Measurements from ENCODE around the gene WDR70. TPM values are rescaled to one million over a fixed set of nuclear protein-coding genes. Genes with fewer than 3 reads are reported as not detected.
"Not testable (repeated sequence)": the region's sequence is repeated elsewhere in the genome, so short reads cannot be mapped to it uniquely, and the experiment has no call there.

Gene WDR70
- total RNA-seq, 1 donor from 2014 or later: 27.7 TPM

DNA sequence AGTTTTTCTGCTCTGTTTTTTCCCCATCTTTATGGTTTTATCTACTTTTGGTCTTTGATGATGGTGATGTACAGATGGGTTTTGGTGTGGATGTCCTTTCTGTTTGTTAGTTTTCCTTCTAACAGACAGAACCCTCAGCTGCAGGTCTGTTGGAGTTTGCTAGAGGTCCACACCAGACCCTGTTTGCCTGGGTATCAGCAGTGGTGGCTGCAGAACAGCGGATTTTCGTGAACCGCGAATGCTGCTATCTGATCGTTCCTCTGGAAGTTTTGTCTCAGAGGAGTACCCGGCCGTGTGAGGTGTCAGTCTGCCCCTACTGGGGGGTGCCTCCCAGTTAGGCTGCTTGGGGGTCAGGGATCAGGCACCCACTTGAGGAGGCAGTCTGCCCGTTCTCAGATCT is 300.2 kb downstream of the WDR70 start:
- DNase-seq (ENCODE audit: low read depth in 2 of 2): not testable (repeated sequence)

DNA sequence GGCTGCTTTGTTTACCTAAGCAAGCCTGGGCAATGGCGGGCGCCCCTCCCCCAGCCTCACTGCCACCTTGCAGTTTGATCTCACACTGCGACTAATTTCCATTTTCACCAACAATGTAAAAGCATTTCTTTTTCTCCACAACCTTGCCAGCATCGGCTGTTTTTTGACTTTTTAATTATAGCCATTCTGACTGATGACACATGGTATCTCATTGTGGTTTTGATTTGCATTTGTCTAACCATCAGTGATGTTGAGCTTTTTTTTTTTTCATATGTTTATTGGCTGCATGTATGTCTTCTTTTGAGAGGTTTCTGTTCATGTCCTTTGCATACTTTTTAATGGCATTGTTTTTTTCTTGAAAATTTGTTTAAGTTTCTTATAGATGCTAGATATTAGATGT is 300.8 kb downstream of the WDR70 start:
- DNase-seq (ENCODE audit: low read depth in 2 of 2): not testable (repeated sequence)

- no peak for DNase-seq (ENCODE audit: low read depth in 2 of 2)
These were observed 304.0 kb downstream of the WDR70 start for GRCh38 chr5:37683072-37683471.

- no peak for DNase-seq (ENCODE audit: low read depth in 2 of 2)
These were observed 306.1 kb downstream of the WDR70 start for GRCh38 chr5:37685211-37685610.

DNA sequence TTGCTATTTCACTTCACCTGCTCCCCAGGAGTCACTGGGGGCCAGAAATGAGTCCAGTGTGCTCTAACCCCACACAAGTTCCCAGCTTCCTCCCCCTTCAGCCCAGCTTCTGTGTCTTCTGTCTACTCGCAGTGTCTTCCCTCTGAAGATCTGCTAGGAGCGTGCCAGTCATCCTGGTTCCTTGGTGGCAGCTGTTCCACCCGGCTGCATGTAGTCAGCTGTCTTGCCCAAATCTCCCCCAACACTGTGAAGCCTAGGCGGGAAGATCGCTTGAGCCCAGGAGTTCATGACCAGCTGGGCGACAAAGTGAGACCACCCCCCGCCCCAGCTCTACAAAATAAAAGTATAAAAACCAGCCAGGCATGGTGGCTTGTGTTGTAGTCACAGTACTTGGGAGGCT is 306.7 kb downstream of the WDR70 start:
- DNase-seq (ENCODE audit: low read depth in 2 of 2): no peak

GRCh38 chr5:37688925-37689324 is 309.8 kb downstream of the WDR70 start:
- not testable (repeated sequence) for DNase-seq (ENCODE audit: low read depth in 2 of 2)

GRCh38 chr5:37694333-37694732 is 315.2 kb downstream of the WDR70 start:
- not testable (repeated sequence) for DNase-seq (ENCODE audit: low read depth in 2 of 2)

GRCh38 chr5:37694867-37695266 is 315.7 kb downstream of the WDR70 start:
- no peak for DNase-seq (ENCODE audit: low read depth in 2 of 2)

- DNase-seq (ENCODE audit: low read depth in 2 of 2): no peak
These were observed 316.5 kb downstream of the WDR70 start for GRCh38 chr5:37695647-37696046.

DNA sequence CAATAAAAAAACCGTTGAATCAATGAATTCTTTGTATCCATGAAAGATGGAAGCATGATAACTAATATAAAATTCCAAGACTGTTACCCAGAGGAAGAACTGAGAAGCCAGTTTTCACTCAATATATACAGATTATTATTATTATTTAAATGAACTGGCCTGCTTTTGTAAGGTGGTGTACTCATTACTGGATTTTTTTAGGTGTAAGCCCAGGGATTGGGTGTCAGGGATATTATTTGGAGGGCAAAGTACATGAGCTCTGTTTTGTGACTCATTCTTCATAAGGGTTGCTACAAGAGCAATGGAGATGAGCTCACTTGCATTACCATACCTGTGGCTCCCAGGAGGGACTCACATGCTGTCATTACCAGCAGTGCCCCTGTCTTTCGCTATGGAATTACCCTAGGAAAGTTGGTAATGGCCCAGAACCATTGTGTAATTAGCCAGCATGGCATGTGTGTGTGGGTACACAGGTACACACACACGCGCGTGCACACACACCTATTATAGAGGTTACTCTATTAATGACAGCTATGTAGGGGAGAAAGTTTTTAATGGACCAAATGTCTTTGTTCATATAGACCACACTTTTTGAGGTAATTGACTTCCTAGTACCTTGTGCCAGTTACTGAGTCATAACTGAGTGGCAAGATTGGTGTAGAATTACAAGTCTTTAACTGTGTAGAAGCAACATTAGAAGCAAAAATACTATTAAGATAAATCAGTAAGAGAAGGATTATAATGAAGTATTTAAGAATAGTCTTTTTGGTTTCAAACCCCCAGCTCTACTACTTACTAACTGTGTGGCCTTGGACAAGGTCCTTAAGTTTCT is 317.3 kb downstream of the WDR70 start:
- DNase-seq (ENCODE audit: low read depth in 2 of 2): peak in 1 of 2 donors; percentile 44

- DNase-seq (ENCODE audit: low read depth in 2 of 2): no peak
These were observed 322.8 kb downstream of the WDR70 start for GRCh38 chr5:37701868-37702267.

- DNase-seq (ENCODE audit: low read depth in 2 of 2): peak; percentile 23 to 81
These were observed 324.7 kb downstream of the WDR70 start for GRCh38 chr5:37703841-37704241.

DNA sequence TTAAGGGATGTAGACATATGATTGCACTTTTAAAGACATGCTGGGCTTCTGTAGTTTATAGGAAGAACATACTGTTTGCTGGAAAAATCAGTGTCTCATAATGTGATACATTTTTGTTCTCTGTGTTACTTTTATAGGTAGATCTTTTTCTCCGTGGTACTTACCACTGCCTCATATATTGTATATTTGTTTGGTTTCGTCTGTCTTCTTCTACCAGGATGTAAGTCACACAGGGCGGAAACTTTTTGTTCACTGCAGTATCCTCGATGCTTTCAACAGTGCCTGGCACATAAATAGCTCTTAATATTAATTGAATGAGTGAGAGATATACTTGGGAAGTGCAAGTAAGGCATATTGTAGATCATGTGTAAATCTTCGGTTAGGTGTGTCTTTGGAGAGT is 325.3 kb downstream of the WDR70 start:
- DNase-seq (ENCODE audit: low read depth in 2 of 2): peak; percentile 21 to 86

DNA sequence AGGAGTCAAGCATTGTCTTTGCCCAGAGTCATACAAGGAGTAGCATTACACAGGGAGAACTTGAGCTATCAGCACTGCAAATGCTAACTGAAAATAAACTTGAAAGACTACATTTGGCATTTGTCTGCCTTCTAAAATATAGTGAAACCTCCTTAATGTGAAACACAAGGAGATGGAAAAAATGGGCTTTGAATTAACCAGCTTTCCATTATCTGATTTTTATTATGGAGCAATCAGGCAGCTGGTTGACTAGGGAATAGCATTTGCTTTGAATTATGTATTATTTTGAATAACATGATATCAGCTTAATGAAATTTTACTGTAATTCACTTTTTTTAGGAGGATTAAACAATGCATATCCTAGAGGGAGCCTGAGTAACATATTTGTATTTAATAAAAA is 329.9 kb downstream of the WDR70 start:
- no peak for DNase-seq (ENCODE audit: low read depth in 2 of 2)

DNA sequence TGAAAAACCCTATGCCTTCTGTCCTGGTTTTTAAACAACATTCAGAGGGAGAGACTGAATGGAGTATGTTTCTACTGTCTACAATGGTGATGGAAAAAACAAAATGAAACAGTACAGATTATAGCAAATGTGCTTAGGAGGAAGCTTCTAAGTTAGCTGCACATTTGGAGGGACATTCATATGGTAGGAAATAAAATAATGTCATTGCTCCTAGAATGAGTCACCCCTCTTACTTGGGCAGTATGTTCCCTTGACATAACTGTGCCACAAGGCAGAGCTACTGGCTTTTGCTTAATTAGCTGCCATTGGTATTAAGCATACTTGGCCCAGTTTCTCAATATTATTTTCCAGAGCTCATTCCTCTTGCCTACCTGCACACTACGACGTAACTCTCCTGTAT is 331.8 kb downstream of the WDR70 start:
- DNase-seq (ENCODE audit: low read depth in 2 of 2): peak in 1 of 2 donors; percentile 19

- no peak for DNase-seq (ENCODE audit: low read depth in 2 of 2)
These were observed 333.6 kb downstream of the WDR70 start for GRCh38 chr5:37712750-37713149.

GRCh38 chr5:37714756-37715155 is 335.6 kb downstream of the WDR70 start:
- DNase-seq (ENCODE audit: low read depth in 2 of 2): no peak

- DNase-seq (ENCODE audit: low read depth in 2 of 2): peak in 1 of 2 donors; percentile 48
These were observed 336.2 kb downstream of the WDR70 start for GRCh38 chr5:37715361-37715760.

- no peak for DNase-seq (ENCODE audit: low read depth in 2 of 2)
These were observed 336.9 kb downstream of the WDR70 start for GRCh38 chr5:37715992-37716391.

DNA sequence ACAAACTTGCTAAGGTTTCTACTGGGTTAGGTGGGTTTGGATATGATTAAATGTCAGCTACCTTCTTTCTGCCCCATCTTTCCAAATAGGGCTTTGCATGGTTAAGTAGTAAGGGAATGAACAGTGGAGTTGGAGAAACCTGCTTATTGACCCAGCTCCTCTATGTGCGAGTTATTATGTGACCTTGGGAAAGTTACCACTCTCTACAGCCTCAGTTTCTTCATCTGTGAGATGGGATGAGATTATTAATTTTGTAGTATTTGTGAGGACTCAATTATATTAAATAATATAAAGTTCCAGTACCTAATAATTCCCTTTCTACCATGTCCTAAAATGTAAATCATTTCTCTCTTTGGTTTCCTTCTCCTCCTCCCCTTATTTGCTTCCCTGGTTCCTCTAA is 337.3 kb downstream of the WDR70 start:
- no peak for DNase-seq (ENCODE audit: low read depth in 2 of 2)

DNA sequence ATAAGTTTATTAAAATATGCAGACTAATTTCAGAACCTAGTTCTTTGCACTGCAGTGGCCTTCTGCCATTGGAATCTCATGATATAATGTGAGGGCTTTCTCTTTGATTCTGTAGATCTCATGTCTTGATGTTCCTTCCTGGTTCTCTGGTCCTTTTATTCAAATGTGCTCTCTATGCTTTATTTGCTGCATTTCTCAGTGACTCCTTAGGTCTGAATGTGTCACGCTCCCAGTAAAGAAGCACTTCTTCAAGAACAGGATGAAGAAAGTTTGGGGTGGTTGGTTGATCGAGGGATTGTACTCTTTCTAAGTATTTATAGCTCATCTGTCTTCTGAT is 338.1 kb downstream of the WDR70 start:
- no peak for DNase-seq (ENCODE audit: low read depth in 2 of 2)

DNA sequence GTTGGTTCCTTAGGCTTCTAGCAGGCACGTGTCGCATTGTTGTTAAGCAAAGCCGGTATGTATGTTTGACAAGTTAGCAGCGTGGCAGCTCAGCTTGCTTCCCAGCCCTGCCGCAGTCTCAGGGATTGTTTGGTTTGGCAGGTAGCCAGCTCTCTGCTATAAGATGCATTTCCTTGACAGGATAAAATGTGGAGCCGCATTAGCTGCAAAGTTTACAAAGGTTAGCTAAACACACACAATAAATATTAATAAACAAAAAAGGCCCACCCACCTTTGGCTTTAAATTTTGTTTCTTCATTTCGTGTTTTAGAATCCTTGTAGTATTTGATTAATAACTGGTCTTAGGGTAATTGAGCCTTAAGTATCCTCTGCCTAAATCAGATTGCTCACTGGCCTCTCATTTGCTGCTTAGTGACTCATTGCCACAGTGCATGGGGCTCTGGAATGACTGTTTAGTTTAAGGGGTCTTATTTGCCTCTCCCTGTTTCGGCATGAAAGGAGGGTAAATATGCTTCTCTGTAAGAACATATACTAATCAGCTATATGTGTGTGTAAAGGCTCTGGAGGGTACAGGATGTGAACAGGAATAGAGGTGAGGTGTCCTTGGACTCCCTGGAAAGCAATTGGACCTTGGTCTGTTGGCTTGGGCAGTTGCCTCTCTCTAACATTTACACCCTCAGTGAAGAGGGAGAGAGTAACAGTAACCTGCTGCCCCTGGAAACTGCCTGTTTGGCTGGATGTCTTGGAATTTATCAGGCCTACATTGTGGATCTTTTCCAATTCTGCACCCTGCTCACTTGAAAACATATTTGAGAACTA is 338.7 kb downstream of the WDR70 start:
- DNase-seq (ENCODE audit: low read depth in 2 of 2): peak in 1 of 2 donors; percentile 96

DNA sequence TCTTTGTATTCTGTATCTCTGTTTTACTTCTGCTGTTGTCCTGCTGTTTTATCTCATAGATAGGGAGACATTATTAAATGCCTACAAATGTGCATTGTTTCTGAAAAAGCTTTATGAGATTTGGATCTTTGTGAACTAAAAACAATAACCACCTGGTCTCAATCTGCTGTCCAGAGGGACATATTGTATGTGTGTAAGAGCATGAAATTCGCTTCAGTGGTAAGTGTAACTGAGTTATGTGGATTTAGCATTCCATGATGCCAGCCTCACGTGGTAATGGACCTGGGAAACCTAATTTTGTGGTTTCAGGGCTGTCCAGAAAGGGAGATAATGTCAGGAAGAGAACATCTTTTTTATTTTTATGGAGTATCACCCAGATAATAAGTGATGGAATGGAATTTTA is 341.4 kb downstream of the WDR70 start:
- no peak for DNase-seq (ENCODE audit: low read depth in 2 of 2)

Data from dermis microvascular lymphatic vessel endothelial cell (primary cell).